Measurements from ENCODE around the gene KCNQ1.
A peak's percentile ranks its signal among the peaks of the same experiment; 100 is the strongest.

Gene KCNQ1

GRCh38 chr11:2420502-2421225 is 24.1 kb upstream of the KCNQ1 start:
- TF ChIP-seq CTCF (IDR thresholded peaks at IDR 0.05; ENCODE audit: insufficient read depth, low read depth, low read length, missing control alignments) = peak; percentile 82
- peak; percentile 72 for DNase-seq (ENCODE audit: low read depth)
- no peak overlapping the region for H3K4me3 ChIP-seq (ENCODE audit: low read length)

GRCh38 chr11:2421226-2421994 is 23.4 kb upstream of the KCNQ1 start:
- no peak for DNase-seq (ENCODE audit: low read depth)
- no peak for TF ChIP-seq CTCF (IDR thresholded peaks at IDR 0.05; ENCODE audit: insufficient read depth, low read depth, low read length, missing control alignments)
- no peak overlapping the region for H3K4me3 ChIP-seq (ENCODE audit: low read length)

GRCh38 chr11:2421996-2422395 is 22.8 kb upstream of the KCNQ1 start:
- no peak for DNase-seq (ENCODE audit: low read depth)
- TF ChIP-seq CTCF (IDR thresholded peaks at IDR 0.05; ENCODE audit: insufficient read depth, low read depth, low read length, missing control alignments) = no peak
- no peak overlapping the region for H3K4me3 ChIP-seq (ENCODE audit: low read length)

- H3K4me3 ChIP-seq (ENCODE audit: low read length) = no peak overlapping the region
- no peak for DNase-seq (ENCODE audit: low read depth)
- no peak for TF ChIP-seq CTCF (IDR thresholded peaks at IDR 0.05; ENCODE audit: insufficient read depth, low read depth, low read length, missing control alignments)
These were observed 22.2 kb upstream of the KCNQ1 start for GRCh38 chr11:2422461-2423156.

- no peak for TF ChIP-seq CTCF (IDR thresholded peaks at IDR 0.05; ENCODE audit: insufficient read depth, low read depth, low read length, missing control alignments)
- H3K4me3 ChIP-seq (ENCODE audit: low read length) = no peak overlapping the region
- DNase-seq (ENCODE audit: low read depth) = no peak
These were observed 21.4 kb upstream of the KCNQ1 start for GRCh38 chr11:2423157-2424025.

- H3K4me3 ChIP-seq (ENCODE audit: low read length) = no peak overlapping the region
- TF ChIP-seq CTCF (IDR thresholded peaks at IDR 0.05; ENCODE audit: insufficient read depth, low read depth, low read length, missing control alignments) = no peak
- DNase-seq (ENCODE audit: low read depth) = no peak
These were observed 19.9 kb upstream of the KCNQ1 start for GRCh38 chr11:2424811-2425495.

All from epithelial cell of esophagus (primary cell).